Thyroid gland (tissue), 4 donors: Measurements from ENCODE around the gene PBX3.

Source experiments
- CTCF ChIP-seq, 6 experiments: fragments of 200-600 bp in 3 of 6; fragments of 450-650 bp in 3 of 6; sonication (generic) in 3 of 6; IDR thresholded peaks; one replicate each; pipeline ENCODE4 v1.5.1; 2016 to 2019; ENCODE audit warnings: antibody characterized with exemption in 6 of 6, mild to moderate bottlenecking in 2 of 6, inconsistent platforms in 1 of 6, moderate library complexity in 1 of 6
- POLR2A ChIP-seq, 2 donors: fragments of 450-650 bp; IDR thresholded peaks; one replicate each; pipeline ENCODE4 v1.6.1; 2017; ENCODE audit warnings: antibody characterized with exemption in 2 of 2, mild to moderate bottlenecking in 2 of 2, moderate library complexity in 1 of 2

- TF ChIP-seq CTCF (IDR thresholded peaks at IDR 0.05) (no peak), POLR2A (IDR thresholded peaks at IDR 0.05) (no peak)
Observed at GRCh38 chr9:125739436-125739835, 7.7 kb upstream of the PBX3 start.
